ENCODE measurements around the gene MPRIP. TPM values are rescaled to one million over a fixed set of nuclear protein-coding genes. Genes with fewer than 3 reads are reported as not detected.

Gene MPRIP
- total and polyA plus RNA-seq, 4 donors = 121 to 342 (median 175) TPM

DNA sequence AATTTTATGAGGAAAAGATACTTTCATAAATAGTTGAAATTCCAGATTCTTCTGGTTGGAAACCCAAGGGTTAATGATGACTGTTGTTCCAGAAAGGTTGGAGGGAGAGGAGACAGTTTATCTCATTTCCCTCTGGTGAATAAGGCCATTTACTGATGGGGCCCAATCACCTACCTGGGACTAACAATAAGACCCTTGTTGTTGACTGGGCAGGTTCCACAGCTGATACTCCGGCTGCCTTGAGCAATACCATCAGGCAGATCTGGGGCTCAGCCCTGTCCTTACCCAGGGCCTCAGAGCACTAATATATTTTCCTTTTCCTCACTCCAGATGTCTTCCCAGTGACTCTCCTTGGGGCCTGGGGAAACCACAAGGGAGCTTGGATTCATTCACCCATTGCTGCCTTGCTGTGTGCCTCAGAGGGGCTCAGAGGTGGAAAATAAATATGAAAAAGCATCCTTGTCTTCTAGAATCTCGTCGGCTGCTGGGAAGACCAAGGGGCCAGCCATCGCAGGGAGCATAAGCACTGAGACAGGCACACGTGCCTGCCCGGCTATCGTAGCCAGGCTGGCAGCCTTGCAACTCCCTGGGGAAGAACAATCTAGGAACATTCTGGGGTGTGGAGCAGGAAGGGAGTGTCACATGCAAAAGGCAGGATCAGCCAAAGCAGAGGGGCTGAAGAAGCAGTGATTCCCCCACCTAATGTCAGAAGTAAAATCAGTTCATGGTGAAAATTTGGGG lies 54.4 kb downstream of the MPRIP start:
- peaks cover 29 to 77% (median 53%) of the 10 kb centered on the region in 5 donors for H3K4me1 ChIP-seq (ENCODE audit: control insufficient read depth in 5 of 5, insufficient read depth in 5 of 5, low read length in 5 of 5)
- WGBS, 2 donors = 65 to 71% methylated on average over 7 of the region's 7 CpGs
- DNase-seq (peak in 1 of 3 donors; percentile 39), ATAC-seq (ENCODE audit: insufficient read depth, low FRiP score) (no peak)
- no peak overlapping the region for H3K4me3 ChIP-seq
- no peak overlapping the region for H3K9ac ChIP-seq (ENCODE audit: insufficient read depth in 1 of 2, low read length in 2 of 2)
- peaks cover 0 to 7% (median 5%) of the 10 kb centered on the region in 4 donors for H3K36me3 ChIP-seq (ENCODE audit: control insufficient read depth in 4 of 4, insufficient read depth in 4 of 4, low read length in 4 of 4)
- no peak for TF ChIP-seq CTCF (IDR thresholded peaks at IDR 0.05; ENCODE audit: control extremely low read depth, extremely low read depth)
- H3K27me3 ChIP-seq (ENCODE audit: control insufficient read depth in 3 of 3, insufficient read depth in 3 of 3, low read length in 2 of 3) = no peaks in the 10 kb centered on the region
- H3K9me3 ChIP-seq (ENCODE audit: control insufficient read depth in 4 of 4, insufficient read depth in 3 of 4, low read length in 3 of 4) = no peaks in the 10 kb centered on the region
- H3K27ac ChIP-seq (ENCODE audit: low read depth in 1 of 2, low read length in 1 of 2) = peak overlapping the region in 1 of 2 donors; percentile 43

DNA sequence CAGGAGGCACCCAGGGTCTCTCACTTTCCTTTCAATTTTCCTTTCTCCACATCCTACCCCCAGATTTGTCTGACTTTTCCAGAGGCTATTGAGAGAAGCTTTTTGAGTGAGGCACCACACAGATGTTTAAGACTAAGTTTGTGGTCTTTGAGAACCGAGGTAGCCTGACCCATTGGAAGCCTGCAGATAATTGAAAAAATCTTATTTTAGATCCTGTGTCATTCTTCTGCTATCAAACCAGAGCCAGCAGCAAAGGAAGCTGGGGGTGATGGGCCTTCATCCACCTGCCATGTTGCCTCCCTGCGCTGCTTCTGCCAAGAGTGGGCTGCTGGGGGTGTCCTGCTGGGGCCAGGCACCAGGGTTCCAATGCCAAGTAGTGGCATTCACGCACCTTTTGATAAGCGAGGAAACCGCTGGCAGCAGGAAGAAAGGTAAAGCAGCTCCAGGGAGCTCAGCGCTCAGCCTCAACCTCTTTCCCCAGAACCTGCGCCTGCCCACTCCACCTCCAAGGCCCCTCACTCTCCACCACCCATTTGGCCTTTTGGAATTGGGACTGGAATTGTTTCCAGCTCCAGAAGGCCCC lies 55.6 kb downstream of the MPRIP start:
- Histone ChIP-seq H3K27ac (ENCODE audit: low read depth in 1 of 2, low read length in 1 of 2) (peak overlapping the region; percentile 48 to 72), H3K36me3 (ENCODE audit: control insufficient read depth in 4 of 4, insufficient read depth in 4 of 4, low read length in 4 of 4) (peaks cover 0 to 17% (median 10%) of the 10 kb centered on the region in 4 donors), H3K4me3 (no peak overlapping the region), H3K4me1 (ENCODE audit: control insufficient read depth in 5 of 5, insufficient read depth in 5 of 5, low read length in 5 of 5) (peaks cover 28 to 70% (median 53%) of the 10 kb centered on the region in 5 donors), H3K9me3 (ENCODE audit: control insufficient read depth in 4 of 4, insufficient read depth in 3 of 4, low read length in 3 of 4) (no peaks in the 10 kb centered on the region), H3K9ac (ENCODE audit: insufficient read depth in 1 of 2, low read length in 2 of 2) (peak overlapping the region; percentile 18 to 42), H3K27me3 (ENCODE audit: control insufficient read depth in 3 of 3, insufficient read depth in 3 of 3, low read length in 2 of 3) (no peaks in the 10 kb centered on the region)
- DNase-seq (no peak), ATAC-seq (ENCODE audit: insufficient read depth, low FRiP score) (no peak)
- TF ChIP-seq CTCF (IDR thresholded peaks at IDR 0.05; ENCODE audit: control extremely low read depth, extremely low read depth) = no peak
- 88 to 95% methylated on average over 7 of the region's 7 CpGs for WGBS, 2 donors

DNA sequence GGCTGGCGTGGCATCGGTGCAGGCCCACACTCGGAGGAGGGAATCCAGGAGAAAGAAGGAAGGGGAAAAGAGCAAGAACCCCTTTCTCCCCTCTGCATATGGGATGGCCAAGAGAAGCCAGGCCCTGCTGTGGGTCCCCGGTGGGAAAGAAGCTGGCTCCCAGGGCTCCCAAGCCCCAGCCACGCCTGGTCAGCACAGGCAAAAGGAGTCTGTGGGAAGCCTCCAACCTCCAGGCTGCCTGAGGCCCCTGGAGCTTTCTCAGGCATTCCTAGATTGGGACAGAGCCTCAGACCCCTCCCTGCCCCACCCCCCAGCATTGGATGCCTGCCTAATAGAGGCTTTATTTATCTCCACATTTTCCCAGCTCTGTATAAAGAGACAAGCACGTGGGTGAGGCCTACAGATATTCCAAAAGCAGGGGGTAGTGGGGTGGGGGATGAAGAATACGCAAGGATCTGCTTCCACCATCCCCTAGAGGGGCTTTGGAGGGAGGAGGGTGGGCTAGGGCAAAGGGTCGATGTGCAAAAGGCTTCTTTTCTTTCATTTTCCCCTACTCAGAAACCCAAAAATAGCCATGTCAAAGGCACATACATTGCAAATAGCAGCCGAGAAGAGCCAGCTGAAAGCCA lies 56.4 kb downstream of the MPRIP start:
- no peak for ATAC-seq (ENCODE audit: insufficient read depth, low FRiP score)

More for the DNA sequence above, 56.4 kb downstream of the MPRIP start:
- H3K9me3 ChIP-seq (ENCODE audit: control insufficient read depth in 4 of 4, insufficient read depth in 3 of 4, low read length in 3 of 4) = no peaks in the 10 kb centered on the region
- H3K4me1 ChIP-seq (ENCODE audit: control insufficient read depth in 5 of 5, insufficient read depth in 5 of 5, low read length in 5 of 5) = peaks cover 31 to 71% (median 59%) of the 10 kb centered on the region in 5 donors
- peak; percentile 91 to 96 (median 96) for DNase-seq
- no peak overlapping the region for H3K9ac ChIP-seq (ENCODE audit: insufficient read depth in 1 of 2, low read length in 2 of 2)
- no peaks in the 10 kb centered on the region for H3K27me3 ChIP-seq (ENCODE audit: control insufficient read depth in 3 of 3, insufficient read depth in 3 of 3, low read length in 2 of 3)
- H3K4me3 ChIP-seq = no peak overlapping the region
- TF ChIP-seq CTCF (IDR thresholded peaks at IDR 0.05; ENCODE audit: control extremely low read depth, extremely low read depth) = no peak
- H3K27ac ChIP-seq (ENCODE audit: low read depth in 1 of 2, low read length in 1 of 2) = peak overlapping the region; percentile 48 to 72
- 68 to 72% methylated on average over 9 of the region's 9 CpGs for WGBS, 2 donors
- peaks cover 0 to 17% (median 10%) of the 10 kb centered on the region in 4 donors for H3K36me3 ChIP-seq (ENCODE audit: control insufficient read depth in 4 of 4, insufficient read depth in 4 of 4, low read length in 4 of 4)

Data from lung (tissue), 12 donors.